ENCODE measurements around the gene DNAJB6. TPM values are rescaled to one million over a fixed set of nuclear protein-coding genes. Genes with fewer than 3 reads are reported as not detected.

DNAJB6 gene
- total RNA-seq, 3 donors from 2014 or later: 73.8 to 136 (median 101) TPM

DNA sequence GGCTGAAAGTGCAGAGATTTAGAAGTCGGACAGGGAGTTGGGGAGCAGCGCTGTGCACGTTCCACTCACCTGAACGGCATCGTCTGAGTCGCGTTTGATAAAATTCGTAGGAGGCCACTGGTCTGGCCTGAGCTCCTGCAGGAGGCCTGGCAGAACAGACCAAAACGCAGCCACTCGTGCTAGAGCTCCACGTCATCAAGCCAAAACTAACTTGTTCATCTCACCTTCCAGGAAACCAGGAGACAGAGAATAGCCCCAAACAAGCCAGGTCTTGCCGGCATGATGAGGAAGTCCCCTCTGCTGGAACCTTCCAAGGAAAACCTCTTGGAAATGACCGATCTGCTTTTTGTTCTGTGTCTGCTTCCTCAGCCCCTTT, 43.4 kb upstream of the DNAJB6 start:
- peak overlapping the region in 1 of 3 donors; percentile 32 for H3K4me3 ChIP-seq
- intact Hi-C loops (cut with DNase I; ENCODE audit: low total_unique reads): no loop called here
- no peak overlapping the region for H3K27ac ChIP-seq
- no peak for DNase-seq (ENCODE audit: low spot score in 2 of 2)
- H3K9me3 ChIP-seq: no peaks in the 10 kb centered on the region
- H3K4me1 ChIP-seq: no peaks in the 10 kb centered on the region
- no peaks in the 10 kb centered on the region for H3K27me3 ChIP-seq
- H3K36me3 ChIP-seq: no peaks in the 10 kb centered on the region
- TF ChIP-seq, protein P1, sequence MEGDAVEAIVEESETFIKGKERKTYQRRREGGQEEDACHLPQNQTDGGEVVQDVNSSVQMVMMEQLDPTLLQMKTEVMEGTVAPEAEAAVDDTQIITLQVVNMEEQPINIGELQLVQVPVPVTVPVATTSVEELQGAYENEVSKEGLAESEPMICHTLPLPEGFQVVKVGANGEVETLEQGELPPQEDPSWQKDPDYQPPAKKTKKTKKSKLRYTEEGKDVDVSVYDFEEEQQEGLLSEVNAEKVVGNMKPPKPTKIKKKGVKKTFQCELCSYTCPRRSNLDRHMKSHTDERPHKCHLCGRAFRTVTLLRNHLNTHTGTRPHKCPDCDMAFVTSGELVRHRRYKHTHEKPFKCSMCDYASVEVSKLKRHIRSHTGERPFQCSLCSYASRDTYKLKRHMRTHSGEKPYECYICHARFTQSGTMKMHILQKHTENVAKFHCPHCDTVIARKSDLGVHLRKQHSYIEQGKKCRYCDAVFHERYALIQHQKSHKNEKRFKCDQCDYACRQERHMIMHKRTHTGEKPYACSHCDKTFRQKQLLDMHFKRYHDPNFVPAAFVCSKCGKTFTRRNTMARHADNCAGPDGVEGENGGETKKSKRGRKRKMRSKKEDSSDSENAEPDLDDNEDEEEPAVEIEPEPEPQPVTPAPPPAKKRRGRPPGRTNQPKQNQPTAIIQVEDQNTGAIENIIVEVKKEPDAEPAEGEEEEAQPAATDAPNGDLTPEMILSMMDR (IDR thresholded peaks at IDR 0.05): no peak
- TF ChIP-seq POLR2A (IDR thresholded peaks at IDR 0.05) (no peak), POLR2AphosphoS5 (IDR thresholded peaks at IDR 0.05) (no peak)

DNA sequence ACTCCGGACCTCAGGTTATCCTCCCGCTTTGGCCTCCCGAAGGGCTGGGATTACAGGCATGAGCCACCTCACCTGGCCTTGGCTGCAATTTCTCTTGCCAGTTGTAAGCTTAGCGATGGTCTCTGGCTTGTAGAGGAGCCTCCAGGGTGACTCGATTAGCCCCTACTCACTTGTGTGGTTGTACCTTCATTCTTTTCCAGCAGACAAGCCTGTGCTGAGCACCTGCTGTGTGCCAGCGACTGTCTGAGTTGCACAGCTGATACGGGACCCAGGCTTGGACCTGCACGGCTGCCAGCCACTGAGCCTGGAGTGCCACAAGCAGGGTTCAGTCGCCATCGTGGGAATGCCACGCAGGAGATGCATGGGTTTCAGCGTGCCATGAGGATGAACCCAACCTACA, 42.0 kb upstream of the DNAJB6 start:
- no peaks in the 10 kb centered on the region for H3K9me3 ChIP-seq
- DNase-seq (ENCODE audit: low spot score in 2 of 2): no peak
- H3K27me3 ChIP-seq: no peaks in the 10 kb centered on the region
- H3K27ac ChIP-seq: no peak overlapping the region
- no peaks in the 10 kb centered on the region for H3K36me3 ChIP-seq
- TF ChIP-seq, protein P1 (IDR thresholded peaks at IDR 0.05): no peak
- TF ChIP-seq POLR2AphosphoS5 (IDR thresholded peaks at IDR 0.05): no peak
- no peak overlapping the region for H3K4me3 ChIP-seq
- H3K4me1 ChIP-seq: no peaks in the 10 kb centered on the region
- intact Hi-C loops (cut with DNase I; ENCODE audit: low total_unique reads): no loop called here

GRCh38 chr7:157295338-157295737, 41.5 kb upstream of the DNAJB6 start:
- DNase-seq (ENCODE audit: low spot score in 2 of 2): no peak
- Histone ChIP-seq H3K36me3 (no peaks in the 10 kb centered on the region), H3K4me3 (no peak overlapping the region), H3K9me3 (no peaks in the 10 kb centered on the region), H3K4me1 (no peaks in the 10 kb centered on the region), H3K27ac (no peak overlapping the region), H3K27me3 (no peaks in the 10 kb centered on the region)
- no peak for TF ChIP-seq POLR2A (IDR thresholded peaks at IDR 0.05)
- TF ChIP-seq, protein P1 (IDR thresholded peaks at IDR 0.05): no peak
- TF ChIP-seq POLR2AphosphoS5 (IDR thresholded peaks at IDR 0.05): no peak
- intact Hi-C loops (cut with DNase I; ENCODE audit: low total_unique reads): no loop called here

GRCh38 chr7:157297185-157297584, 39.6 kb upstream of the DNAJB6 start:
- TF ChIP-seq, protein P1 (IDR thresholded peaks at IDR 0.05): no peak
- TF ChIP-seq POLR2A (IDR thresholded peaks at IDR 0.05): no peak
- TF ChIP-seq POLR2AphosphoS5 (IDR thresholded peaks at IDR 0.05): no peak
- Histone ChIP-seq H3K27ac (no peak overlapping the region), H3K4me1 (no peaks in the 10 kb centered on the region), H3K9me3 (no peaks in the 10 kb centered on the region), H3K36me3 (no peaks in the 10 kb centered on the region), H3K4me3 (no peak overlapping the region), H3K27me3 (no peaks in the 10 kb centered on the region)
- intact Hi-C loops (cut with DNase I; ENCODE audit: low total_unique reads): no loop called here
- DNase-seq (ENCODE audit: low spot score in 2 of 2): no peak

DNA sequence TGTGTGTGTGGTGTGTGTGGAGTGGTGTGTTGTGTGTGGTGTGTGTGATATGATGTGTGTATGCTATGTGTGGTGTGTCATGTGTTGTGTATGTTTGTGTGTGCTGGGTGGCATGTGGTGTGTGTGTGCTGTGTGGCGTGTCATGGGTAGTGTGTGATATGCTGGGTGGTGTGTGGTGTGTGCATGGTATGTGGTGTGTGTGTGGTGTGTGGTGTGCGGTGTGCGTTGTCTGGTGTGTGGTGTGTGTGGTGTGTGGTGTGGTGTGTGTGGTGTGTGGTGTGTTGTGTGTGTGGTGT, 37.5 kb upstream of the DNAJB6 start:
- Histone ChIP-seq H3K36me3 (no peaks in the 10 kb centered on the region), H3K27ac (no peak overlapping the region), H3K4me1 (no peaks in the 10 kb centered on the region), H3K27me3 (no peaks in the 10 kb centered on the region), H3K9me3 (no peaks in the 10 kb centered on the region), H3K4me3 (no peak overlapping the region)
- intact Hi-C loops (cut with DNase I; ENCODE audit: low total_unique reads): no loop called here
- DNase-seq (ENCODE audit: low spot score in 2 of 2): no peak
- TF ChIP-seq POLR2A (IDR thresholded peaks at IDR 0.05): no peak
- TF ChIP-seq POLR2AphosphoS5 (IDR thresholded peaks at IDR 0.05): no peak
- TF ChIP-seq, protein P1 (IDR thresholded peaks at IDR 0.05): no peak
